ENCODE data around the gene TRRAP.

The TRRAP gene

GRCh38 chr7:98892609-98893008, 14.3 kb downstream of the TRRAP start:
- TF ChIP-seq CTCF (conservative IDR thresholded peaks at IDR 0.05; ENCODE audit: low read depth, low read length) = no peak
- no peak for DNase-seq (ENCODE audit: low read depth)
- no peak overlapping the region for H3K4me3 ChIP-seq (ENCODE audit: low read depth, low read length)

- H3K4me3 ChIP-seq (ENCODE audit: low read depth, low read length) = no peak overlapping the region
- no peak for DNase-seq (ENCODE audit: low read depth)
- no peak for TF ChIP-seq CTCF (conservative IDR thresholded peaks at IDR 0.05; ENCODE audit: low read depth, low read length)
Measured at GRCh38 chr7:98899816-98900215, 21.5 kb downstream of the TRRAP start.

- TF ChIP-seq CTCF (conservative IDR thresholded peaks at IDR 0.05; ENCODE audit: low read depth, low read length) = no peak
- no peak overlapping the region for H3K4me3 ChIP-seq (ENCODE audit: low read depth, low read length)
- no peak for DNase-seq (ENCODE audit: low read depth)
Measured at GRCh38 chr7:98900815-98901214, 22.5 kb downstream of the TRRAP start.

- no peak for TF ChIP-seq CTCF (conservative IDR thresholded peaks at IDR 0.05; ENCODE audit: low read depth, low read length)
- DNase-seq (ENCODE audit: low read depth) = no peak
- no peak overlapping the region for H3K4me3 ChIP-seq (ENCODE audit: low read depth, low read length)
Measured at GRCh38 chr7:98902523-98902922, 24.2 kb downstream of the TRRAP start.

GRCh38 chr7:98903246-98903645, 24.9 kb downstream of the TRRAP start:
- no peak for DNase-seq (ENCODE audit: low read depth)
- no peak overlapping the region for H3K4me3 ChIP-seq (ENCODE audit: low read depth, low read length)
- TF ChIP-seq CTCF (conservative IDR thresholded peaks at IDR 0.05; ENCODE audit: low read depth, low read length) = no peak

- no peak for TF ChIP-seq CTCF (conservative IDR thresholded peaks at IDR 0.05; ENCODE audit: low read depth, low read length)
- H3K4me3 ChIP-seq (ENCODE audit: low read depth, low read length) = no peak overlapping the region
- DNase-seq (ENCODE audit: low read depth) = no peak
Measured at GRCh38 chr7:98907570-98907969, 29.2 kb downstream of the TRRAP start.

GRCh38 chr7:98908585-98908984, 30.3 kb downstream of the TRRAP start:
- DNase-seq (ENCODE audit: low read depth) = no peak
- H3K4me3 ChIP-seq (ENCODE audit: low read depth, low read length) = no peak overlapping the region
- no peak for TF ChIP-seq CTCF (conservative IDR thresholded peaks at IDR 0.05; ENCODE audit: low read depth, low read length)

Data from choroid plexus epithelial cell (primary cell).